ENCODE measurements around the gene ZSCAN20. TPM values are rescaled to one million over a fixed set of nuclear protein-coding genes. Genes with fewer than 3 reads are reported as not detected.

Gene ZSCAN20
- 1 to 10 TPM; 4.8 to 6.3 (median 5.2) TPM for polyA plus RNA-seq (ENCODE audit: insufficient read length in 4 of 4)

GRCh38 chr1:33472269-33472980, at the start of gene ZSCAN20:
ZSCAN20 (plus strand) TSS chr1:33472645; CDS start chr1:33479289, 6,644 bp downstream.
- DNase-seq (ENCODE audit: low read depth in 4 of 4, low spot score in 3 of 4): peak; percentile 89 to 96 (median 91)

- DNase-seq (ENCODE audit: low read depth in 4 of 4, low spot score in 3 of 4): no peak
Measured at GRCh38 chr1:33424205-33424604, 48.2 kb upstream of the ZSCAN20 start.

- no peak for DNase-seq (ENCODE audit: low read depth in 4 of 4, low spot score in 3 of 4)
Measured at GRCh38 chr1:33424610-33425009, 47.8 kb upstream of the ZSCAN20 start.

- no peak for DNase-seq (ENCODE audit: low read depth in 4 of 4, low spot score in 3 of 4)
Measured at GRCh38 chr1:33425900-33426299, 46.5 kb upstream of the ZSCAN20 start.

- DNase-seq (ENCODE audit: low read depth in 4 of 4, low spot score in 3 of 4): no peak
Measured at GRCh38 chr1:33426916-33427315, 45.5 kb upstream of the ZSCAN20 start.

- no peak for DNase-seq (ENCODE audit: low read depth in 4 of 4, low spot score in 3 of 4)
Measured at GRCh38 chr1:33428661-33429060, 43.8 kb upstream of the ZSCAN20 start.

- no peak for DNase-seq (ENCODE audit: low read depth in 4 of 4, low spot score in 3 of 4)
Measured at GRCh38 chr1:33429332-33429731, 43.1 kb upstream of the ZSCAN20 start.

- no peak for DNase-seq (ENCODE audit: low read depth in 4 of 4, low spot score in 3 of 4)
Measured at GRCh38 chr1:33429856-33430691, 42.4 kb upstream of the ZSCAN20 start.

- DNase-seq (ENCODE audit: low read depth in 4 of 4, low spot score in 3 of 4): peak; percentile 87 to 92 (median 89)
Measured at GRCh38 chr1:33430692-33431593, 41.5 kb upstream of the ZSCAN20 start, which contains the start of gene PHC2. PHC2 (minus strand) TSS chr1:33431095; CDS start chr1:33375539, 55,556 bp downstream.

- DNase-seq (ENCODE audit: low read depth in 4 of 4, low spot score in 3 of 4): peak in 1 of 4 donors; percentile 61
Measured at GRCh38 chr1:33433509-33434362, 38.7 kb upstream of the ZSCAN20 start.

GRCh38 chr1:33434363-33434750, 38.1 kb upstream of the ZSCAN20 start:
- DNase-seq (ENCODE audit: low read depth in 4 of 4, low spot score in 3 of 4): no peak

- DNase-seq (ENCODE audit: low read depth in 4 of 4, low spot score in 3 of 4): no peak
Measured at GRCh38 chr1:33435096-33435820, 37.2 kb upstream of the ZSCAN20 start.

- no peak for DNase-seq (ENCODE audit: low read depth in 4 of 4, low spot score in 3 of 4)
Measured at GRCh38 chr1:33436557-33437285, 35.7 kb upstream of the ZSCAN20 start.

GRCh38 chr1:33438364-33439160, 33.9 kb upstream of the ZSCAN20 start:
- DNase-seq (ENCODE audit: low read depth in 4 of 4, low spot score in 3 of 4): no peak

- DNase-seq (ENCODE audit: low read depth in 4 of 4, low spot score in 3 of 4): no peak
Measured at GRCh38 chr1:33439662-33440061, 32.8 kb upstream of the ZSCAN20 start.

GRCh38 chr1:33441088-33441745, 31.2 kb upstream of the ZSCAN20 start:
- no peak for DNase-seq (ENCODE audit: low read depth in 4 of 4, low spot score in 3 of 4)

GRCh38 chr1:33442141-33442540, 30.3 kb upstream of the ZSCAN20 start:
- DNase-seq (ENCODE audit: low read depth in 4 of 4, low spot score in 3 of 4): no peak
